DND-41 (cell line): ENCODE measurements around the gene DMP1.

Experiments
- EZH2 ChIP-seq: IDR thresholded peaks from 3 replicates; pipeline ENCODE4 v1.6.1; 2012; ENCODE audit warnings: borderline replicate concordance, low read depth, mild to moderate bottlenecking, moderate library complexity, low read length, inconsistent platforms; ENCODE audit not compliant: severe bottlenecking
- TF ChIP-seq, protein P1 (sequence below): IDR thresholded peaks from 2 replicates; pipeline ENCODE4 v1.5.1; 2012; ENCODE audit warnings: borderline replicate concordance, low read length, moderate library complexity, mild to moderate bottlenecking; ENCODE audit not compliant: poor library complexity, severe bottlenecking; ENCODE audit errors: extremely low read depth

DNA sequence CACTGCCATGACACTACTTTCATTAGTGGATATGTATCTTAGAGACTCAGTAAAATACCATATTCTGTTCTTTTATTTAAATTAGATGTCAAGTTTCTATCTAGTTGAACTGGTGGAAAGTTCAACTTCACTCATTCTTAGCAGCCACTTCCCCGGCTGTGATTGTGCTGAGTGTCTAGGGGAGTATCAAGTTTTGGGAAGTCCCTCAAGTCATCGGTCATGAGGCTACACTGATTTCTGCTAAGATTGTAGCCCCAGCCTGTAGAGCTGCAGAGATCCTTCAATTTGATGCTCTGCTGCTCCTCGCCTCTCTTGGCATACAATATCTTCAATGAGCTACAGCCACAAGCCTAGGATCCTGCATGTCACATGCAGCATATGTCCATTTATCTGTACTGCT is 53.9 kb downstream of the DMP1 start:
- TF ChIP-seq, protein P1, sequence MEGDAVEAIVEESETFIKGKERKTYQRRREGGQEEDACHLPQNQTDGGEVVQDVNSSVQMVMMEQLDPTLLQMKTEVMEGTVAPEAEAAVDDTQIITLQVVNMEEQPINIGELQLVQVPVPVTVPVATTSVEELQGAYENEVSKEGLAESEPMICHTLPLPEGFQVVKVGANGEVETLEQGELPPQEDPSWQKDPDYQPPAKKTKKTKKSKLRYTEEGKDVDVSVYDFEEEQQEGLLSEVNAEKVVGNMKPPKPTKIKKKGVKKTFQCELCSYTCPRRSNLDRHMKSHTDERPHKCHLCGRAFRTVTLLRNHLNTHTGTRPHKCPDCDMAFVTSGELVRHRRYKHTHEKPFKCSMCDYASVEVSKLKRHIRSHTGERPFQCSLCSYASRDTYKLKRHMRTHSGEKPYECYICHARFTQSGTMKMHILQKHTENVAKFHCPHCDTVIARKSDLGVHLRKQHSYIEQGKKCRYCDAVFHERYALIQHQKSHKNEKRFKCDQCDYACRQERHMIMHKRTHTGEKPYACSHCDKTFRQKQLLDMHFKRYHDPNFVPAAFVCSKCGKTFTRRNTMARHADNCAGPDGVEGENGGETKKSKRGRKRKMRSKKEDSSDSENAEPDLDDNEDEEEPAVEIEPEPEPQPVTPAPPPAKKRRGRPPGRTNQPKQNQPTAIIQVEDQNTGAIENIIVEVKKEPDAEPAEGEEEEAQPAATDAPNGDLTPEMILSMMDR, result no peak
- no peak for TF ChIP-seq EZH2
